Lower leg skin (tissue), 4 donors: Measurements from ENCODE around the gene RCAN2. TPM values are rescaled to one million over a fixed set of nuclear protein-coding genes. Genes with fewer than 3 reads are reported as not detected.

ENCODE experiments used
- DNase-seq, 2 donors: peaks; one replicate each; pipeline ENCODE4 v3.0.0-alpha.2; 2019; ENCODE audit warnings: low spot score in 2 of 2
- H3K4me3 ChIP-seq: fragments of 200-600 bp; sonication (generic); 2 replicates; pipeline ENCODE4 v1.5.1; 2017; ENCODE audit warnings: mild to moderate bottlenecking, low read depth; ENCODE audit not compliant: poor library complexity, severe bottlenecking
- CTCF ChIP-seq, 3 donors: fragments of 450-650 bp; IDR thresholded peaks; one replicate each; pipeline ENCODE4 v1.5.1; 2016; ENCODE audit warnings: antibody characterized with exemption in 3 of 3, mild to moderate bottlenecking in 3 of 3, moderate library complexity in 2 of 3
- POLR2A ChIP-seq, 2 donors: fragments of 450-650 bp; IDR thresholded peaks; one replicate each; pipeline ENCODE4 v1.6.1; 2016 to 2017; ENCODE audit warnings: antibody characterized with exemption in 2 of 2, mild to moderate bottlenecking in 1 of 2, moderate library complexity in 1 of 2
- WGBS, 2 donors: methylation state at CpG; one replicate each; pipeline ENCODE4 v1.1.5; 2018; 5-methylcytosine and 5-hydroxymethylcytosine counted together
- intact Hi-C: fragments of 100-400 bp; cut with DNase I; formaldehyde crosslinking; loops from one replicate; pipeline ENCODE4 v1.15.0; 2023; ENCODE audit warnings: low total_unique reads
- total RNA-seq, 4 donors: library from RNA; depleted of rRNA; stranded (reverse); fragments of >200 nt; gene quantifications; one replicate each; pipeline ENCODE4 v1.1.0, GENCODE V29; 2016

The RCAN2 gene
- total RNA-seq, 4 donors from 2014 or later, result 3.7 to 18.7 (median 12.8) TPM

GRCh38 chr6:46526607-46527006 is 35.4 kb upstream of the RCAN2 start:
- WGBS, 2 donors, result 82 to 96% methylated on average over 2 of the region's 2 CpGs
- TF ChIP-seq CTCF (IDR thresholded peaks at IDR 0.05), result no peak
- no peak for TF ChIP-seq POLR2A (IDR thresholded peaks at IDR 0.05)
- DNase-seq, result no peak
- no peak overlapping the region for H3K4me3 ChIP-seq
- intact Hi-C loops, result no loop called here

GRCh38 chr6:46525583-46525982 is 34.3 kb upstream of the RCAN2 start:
- TF ChIP-seq POLR2A (IDR thresholded peaks at IDR 0.05), result no peak
- TF ChIP-seq CTCF (IDR thresholded peaks at IDR 0.05), result no peak
- H3K4me3 ChIP-seq, result no peak overlapping the region
- no peak for DNase-seq
- intact Hi-C loops, result no loop called here

- no peak for DNase-seq
- H3K4me3 ChIP-seq, result no peak overlapping the region
- intact Hi-C loops, result no loop called here
- TF ChIP-seq CTCF (IDR thresholded peaks at IDR 0.05) (no peak), POLR2A (IDR thresholded peaks at IDR 0.05) (no peak)
Observed at GRCh38 chr6:46521464-46521971, 30.3 kb upstream of the RCAN2 start.

- H3K4me3 ChIP-seq, result no peak overlapping the region
- intact Hi-C loops, result no loop called here
- DNase-seq, result no peak
- TF ChIP-seq POLR2A (IDR thresholded peaks at IDR 0.05), result no peak
- no peak for TF ChIP-seq CTCF (IDR thresholded peaks at IDR 0.05)
Observed at GRCh38 chr6:46517202-46517601, 26.0 kb upstream of the RCAN2 start.

GRCh38 chr6:46513533-46513932 is 22.3 kb upstream of the RCAN2 start:
- 89 to 91% methylated on average over 2 of the region's 2 CpGs for WGBS, 2 donors
- intact Hi-C loops, result no loop called here
- TF ChIP-seq CTCF (IDR thresholded peaks at IDR 0.05) (no peak), POLR2A (IDR thresholded peaks at IDR 0.05) (no peak)
- H3K4me3 ChIP-seq, result no peak overlapping the region
- DNase-seq, result no peak

- intact Hi-C loops, result no loop called here
- WGBS, 2 donors, result 78 to 91% methylated on average over 7 of the region's 7 CpGs
- no peak for DNase-seq
Observed at GRCh38 chr6:46511320-46511719, 20.1 kb upstream of the RCAN2 start.

More at GRCh38 chr6:46511320-46511719, 20.1 kb upstream of the RCAN2 start:
- TF ChIP-seq POLR2A (IDR thresholded peaks at IDR 0.05), result no peak
- TF ChIP-seq CTCF (IDR thresholded peaks at IDR 0.05), result no peak
- H3K4me3 ChIP-seq, result no peak overlapping the region
